Gastrocnemius medialis (tissue), 4 donors: Measurements from ENCODE around the gene COPS3.

Experiments used
- CTCF ChIP-seq, 5 experiments: fragments of 450-650 bp in 3 of 5; fragments of 200-600 bp in 2 of 5; sonication (generic) in 2 of 5; IDR thresholded peaks in 4 of 5; conservative IDR thresholded peaks in 1 of 5; 1 replicate in 4 of 5; 2 replicates in 1 of 5; pipeline ENCODE4 v1.5.1; 2016 to 2019; ENCODE audit warnings: antibody characterized with exemption in 5 of 5, mild to moderate bottlenecking in 3 of 5, moderate library complexity in 3 of 5
- POLR2A ChIP-seq, 2 donors: fragments of 450-650 bp; IDR thresholded peaks; one replicate each; pipeline ENCODE4 v1.6.1; 2017; ENCODE audit warnings: antibody characterized with exemption in 2 of 2, mild to moderate bottlenecking in 2 of 2, moderate library complexity in 2 of 2

GRCh38 chr17:17206124-17206912 lies 74.7 kb downstream of the COPS3 start, which contains the start of gene PLD6:
- peak in 1 of 5 experiments; percentile 25 for TF ChIP-seq CTCF (IDR thresholded peaks at IDR 0.05 in 4 of 5, conservative IDR thresholded peaks at IDR 0.05 in 1 of 5)
- TF ChIP-seq POLR2A (IDR thresholded peaks at IDR 0.05): peak; percentile 47 to 63
